GM19239 (cell line): ENCODE results near the gene RPS18.

Experiments used
- DNase-seq: peaks from one replicate; pipeline ENCODE4 v3.0.0; 2011; ENCODE audit warnings: low spot score; ENCODE audit not compliant: insufficient read length
- FAIRE-seq: peaks from 2 replicates; lab custom pipeline; 2011; peaks lifted over from hg19 to GRCh38; lab: Jason Lieb, UNC

The RPS18 gene

GRCh38 chr6:33288921-33289783 is 17.3 kb downstream of the RPS18 start, which contains the start of the genes PFDN6 and WDR46:
Gene PFDN6 (plus strand): TSS chr6:33289601. CDS start chr6:33289857, 256 bp downstream.
Gene WDR46 (minus strand): TSS chr6:33289239. CDS start chr6:33289170, 69 bp downstream.
- FAIRE-seq (peak; percentile 95), DNase-seq (peak; percentile 82)

- FAIRE-seq = peak; percentile 23
Measured at GRCh38 chr6:33289784-33290315, 18.0 kb downstream of the RPS18 start.

GRCh38 chr6:33290459-33290858 is 18.6 kb downstream of the RPS18 start:
- DNase-seq = no peak
- no peak for FAIRE-seq

More at GRCh38 chr6:33289784-33290315, 18.0 kb downstream of the RPS18 start:
- no peak for DNase-seq

GRCh38 chr6:33292996-33293682 is 21.3 kb downstream of the RPS18 start:
- no peak for DNase-seq
- no peak for FAIRE-seq

GRCh38 chr6:33294086-33294823 is 22.4 kb downstream of the RPS18 start:
- DNase-seq = no peak
- no peak for FAIRE-seq

GRCh38 chr6:33295621-33296369 is 23.9 kb downstream of the RPS18 start:
- DNase-seq (no peak), FAIRE-seq (no peak)

- FAIRE-seq (no peak), DNase-seq (no peak)
Measured at GRCh38 chr6:33296797-33297405, 25.0 kb downstream of the RPS18 start.

- FAIRE-seq (no peak), DNase-seq (no peak)
Measured at GRCh38 chr6:33297406-33297955, 25.6 kb downstream of the RPS18 start.

- peak; percentile 61 for DNase-seq
- peak; percentile 56 for FAIRE-seq
Measured at GRCh38 chr6:33297956-33298772, 26.3 kb downstream of the RPS18 start.

- peak; percentile 4 for FAIRE-seq
- DNase-seq = peak; percentile 38
Measured at GRCh38 chr6:33298773-33299236, 26.9 kb downstream of the RPS18 start, which contains the start of gene RGL2. Gene RGL2 (minus strand): TSS chr6:33298942. CDS start chr6:33298610, 332 bp downstream.

GRCh38 chr6:33299237-33299944 is 27.5 kb downstream of the RPS18 start:
- DNase-seq (peak; percentile 82), FAIRE-seq (peak; percentile 94)

- no peak for FAIRE-seq
- DNase-seq = no peak
Measured at GRCh38 chr6:33301877-33302276, 30.0 kb downstream of the RPS18 start.

GRCh38 chr6:33304216-33304615 is 32.3 kb downstream of the RPS18 start:
- FAIRE-seq (no peak), DNase-seq (no peak)

GRCh38 chr6:33305052-33305451 is 33.2 kb downstream of the RPS18 start:
- DNase-seq (no peak), FAIRE-seq (no peak)

GRCh38 chr6:33306356-33306755 is 34.5 kb downstream of the RPS18 start:
- no peak for DNase-seq
- no peak for FAIRE-seq

GRCh38 chr6:33312361-33313104 is 40.7 kb downstream of the RPS18 start:
- peak; percentile 71 for FAIRE-seq

More at GRCh38 chr6:33312361-33313104, 40.7 kb downstream of the RPS18 start:
- DNase-seq = peak; percentile 80
